Measurements from ENCODE around the gene METTL4. TPM values are rescaled to one million over a fixed set of nuclear protein-coding genes. Genes with fewer than 3 reads are reported as not detected.

Gene METTL4
- polyA plus RNA-seq, 2 of the 4 experiments (the other 2 are of a cell fraction) = 7.1 to 14.9 TPM

DNA sequence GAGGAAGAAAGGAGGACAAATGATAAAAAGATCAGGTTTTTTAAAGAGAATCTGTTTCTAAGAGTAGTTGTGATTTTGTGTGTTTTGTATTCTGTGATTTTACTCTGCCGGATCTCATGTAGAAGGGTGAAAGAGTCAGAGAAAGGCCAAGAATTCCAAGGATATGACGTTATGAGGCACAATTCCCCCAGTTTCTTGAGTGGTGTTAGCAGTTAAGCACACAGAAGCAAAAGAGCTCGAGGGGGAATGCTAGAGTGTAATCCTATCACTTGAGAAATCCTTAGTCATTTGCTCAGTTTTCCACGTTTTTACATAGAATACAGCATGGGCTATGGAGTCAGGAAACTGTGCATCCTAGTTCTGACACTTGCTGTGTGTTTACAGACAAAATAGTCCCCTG, 34.8 kb downstream of the METTL4 start:
- FAIRE-seq (no peak), ATAC-seq (peak in 1 of 2 experiments; percentile 51; a peak in 2 of 6 replicates), DNase-seq (ENCODE audit: low read depth in 1 of 2, low spot score in 1 of 2) (peak in 1 of 2 experiments; percentile 47)
- POLR2A ChIA-PET = no interaction called here
- CTCF ChIA-PET = interaction anchor here (1.5 kb wide), 1 partner anchor 11 kb away, joined by 3 read pairs; no protein-coding TSS in a partner anchor
- Histone ChIP-seq H3K4me3 (no peak overlapping the region), H3K27ac (peak overlapping the region in 1 of 2 experiments; percentile 21; a peak in 2 of 6 replicates), H3K9me3 (no peaks in the 10 kb centered on the region), H3K4me2 (peak overlapping the region; percentile 37; the same call in 2 of the 3 replicates), H3K4me1 (peaks cover 11% of the 10 kb centered on the region; the same call in 2 of the 3 replicates)
- 22% methylated on average over 4 of the region's 4 CpGs for WGBS (ENCODE audit: missing lambda C conversion rate)
- TF ChIP-seq SMC3 (IDR thresholded peaks at IDR 0.05) (no peak), TFCP2L1 (CRISPR knock-in tag; IDR thresholded peaks at IDR 0.05) (no peak), HDAC2 (IDR thresholded peaks at IDR 0.05) (no peak), ZSCAN20 (CRISPR knock-in tag; IDR thresholded peaks at IDR 0.05) (no peak), TP53 (CRISPR knock-in tag; IDR thresholded peaks at IDR 0.05) (no peak), ZNF302 (CRISPR knock-in tag; IDR thresholded peaks at IDR 0.05) (no peak), NR3C1 (IDR thresholded peaks at IDR 0.05) (no peak)
- TF ChIP-seq, protein P1, sequence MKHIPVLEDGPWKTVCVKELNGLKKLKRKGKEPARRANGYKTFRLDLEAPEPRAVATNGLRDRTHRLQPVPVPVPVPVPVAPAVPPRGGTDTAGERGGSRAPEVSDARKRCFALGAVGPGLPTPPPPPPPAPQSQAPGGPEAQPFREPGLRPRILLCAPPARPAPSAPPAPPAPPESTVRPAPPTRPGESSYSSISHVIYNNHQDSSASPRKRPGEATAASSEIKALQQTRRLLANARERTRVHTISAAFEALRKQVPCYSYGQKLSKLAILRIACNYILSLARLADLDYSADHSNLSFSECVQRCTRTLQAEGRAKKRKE (CRISPR knock-in tag; IDR thresholded peaks at IDR 0.05; ENCODE audit: low read depth) = no peak
- TF ChIP-seq, protein P2, sequence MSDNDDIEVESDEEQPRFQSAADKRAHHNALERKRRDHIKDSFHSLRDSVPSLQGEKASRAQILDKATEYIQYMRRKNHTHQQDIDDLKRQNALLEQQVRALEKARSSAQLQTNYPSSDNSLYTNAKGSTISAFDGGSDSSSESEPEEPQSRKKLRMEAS (IDR thresholded peaks at IDR 0.05) = no peak

DNA sequence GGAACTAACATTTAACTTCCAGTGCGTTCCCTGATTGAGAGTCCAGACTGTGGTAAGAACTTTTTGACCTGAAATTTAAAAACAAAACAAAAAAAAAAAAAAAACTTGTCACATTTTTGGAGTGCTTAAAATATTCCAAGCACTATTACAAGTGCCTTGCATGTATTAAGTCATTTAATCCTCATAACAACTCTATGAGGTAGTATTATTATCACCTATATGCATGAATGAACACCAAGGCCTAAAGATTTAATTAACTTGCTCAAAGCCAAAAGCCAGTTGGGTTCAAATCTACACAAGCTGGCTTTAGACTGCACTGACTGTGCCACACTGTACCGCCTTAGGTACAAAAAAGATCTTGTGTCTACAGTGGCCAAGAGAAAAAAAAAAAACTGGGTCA, 35.2 kb downstream of the METTL4 start:
- H3K27ac ChIP-seq = peak overlapping the region in 1 of 2 experiments; percentile 21; a peak in 1 of 6 replicates
- ChIA-PET POLR2A (no interaction called here), CTCF (no interaction called here)
- no peak for ATAC-seq
- no peak overlapping the region for H3K4me3 ChIP-seq
- TF ChIP-seq POLR2A (IDR thresholded peaks at IDR 0.05; ENCODE audit: low read length) (no peak), EHF (CRISPR knock-in tag; IDR thresholded peaks at IDR 0.05) (no peak), RCOR1 (IDR thresholded peaks at IDR 0.05; ENCODE audit: low read depth, low read length) (no peak), KDM1A (IDR thresholded peaks at IDR 0.05; ENCODE audit: low read depth) (no peak), FOSL2 (IDR thresholded peaks at IDR 0.05) (no peak), FOSL2 (CRISPR knock-in tag; IDR thresholded peaks at IDR 0.05) (no peak), ZSCAN20 (CRISPR knock-in tag; IDR thresholded peaks at IDR 0.05) (no peak), NPAS2 (CRISPR knock-in tag; IDR thresholded peaks at IDR 0.05; ENCODE audit: borderline replicate concordance) (no peak), TP53 (CRISPR knock-in tag; IDR thresholded peaks at IDR 0.05) (no peak), PHF8 (IDR thresholded peaks at IDR 0.05; ENCODE audit: borderline replicate concordance, low read depth) (no peak), TFCP2L1 (CRISPR knock-in tag; IDR thresholded peaks at IDR 0.05) (no peak), GATA3 (IDR thresholded peaks at IDR 0.05; ENCODE audit: borderline replicate concordance) (no peak)
- TF ChIP-seq, protein P2 (IDR thresholded peaks at IDR 0.05) = no peak
- TF ChIP-seq, protein P3, sequence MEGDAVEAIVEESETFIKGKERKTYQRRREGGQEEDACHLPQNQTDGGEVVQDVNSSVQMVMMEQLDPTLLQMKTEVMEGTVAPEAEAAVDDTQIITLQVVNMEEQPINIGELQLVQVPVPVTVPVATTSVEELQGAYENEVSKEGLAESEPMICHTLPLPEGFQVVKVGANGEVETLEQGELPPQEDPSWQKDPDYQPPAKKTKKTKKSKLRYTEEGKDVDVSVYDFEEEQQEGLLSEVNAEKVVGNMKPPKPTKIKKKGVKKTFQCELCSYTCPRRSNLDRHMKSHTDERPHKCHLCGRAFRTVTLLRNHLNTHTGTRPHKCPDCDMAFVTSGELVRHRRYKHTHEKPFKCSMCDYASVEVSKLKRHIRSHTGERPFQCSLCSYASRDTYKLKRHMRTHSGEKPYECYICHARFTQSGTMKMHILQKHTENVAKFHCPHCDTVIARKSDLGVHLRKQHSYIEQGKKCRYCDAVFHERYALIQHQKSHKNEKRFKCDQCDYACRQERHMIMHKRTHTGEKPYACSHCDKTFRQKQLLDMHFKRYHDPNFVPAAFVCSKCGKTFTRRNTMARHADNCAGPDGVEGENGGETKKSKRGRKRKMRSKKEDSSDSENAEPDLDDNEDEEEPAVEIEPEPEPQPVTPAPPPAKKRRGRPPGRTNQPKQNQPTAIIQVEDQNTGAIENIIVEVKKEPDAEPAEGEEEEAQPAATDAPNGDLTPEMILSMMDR (IDR thresholded peaks at IDR 0.05) = no peak
- TF ChIP-seq, protein P4, sequence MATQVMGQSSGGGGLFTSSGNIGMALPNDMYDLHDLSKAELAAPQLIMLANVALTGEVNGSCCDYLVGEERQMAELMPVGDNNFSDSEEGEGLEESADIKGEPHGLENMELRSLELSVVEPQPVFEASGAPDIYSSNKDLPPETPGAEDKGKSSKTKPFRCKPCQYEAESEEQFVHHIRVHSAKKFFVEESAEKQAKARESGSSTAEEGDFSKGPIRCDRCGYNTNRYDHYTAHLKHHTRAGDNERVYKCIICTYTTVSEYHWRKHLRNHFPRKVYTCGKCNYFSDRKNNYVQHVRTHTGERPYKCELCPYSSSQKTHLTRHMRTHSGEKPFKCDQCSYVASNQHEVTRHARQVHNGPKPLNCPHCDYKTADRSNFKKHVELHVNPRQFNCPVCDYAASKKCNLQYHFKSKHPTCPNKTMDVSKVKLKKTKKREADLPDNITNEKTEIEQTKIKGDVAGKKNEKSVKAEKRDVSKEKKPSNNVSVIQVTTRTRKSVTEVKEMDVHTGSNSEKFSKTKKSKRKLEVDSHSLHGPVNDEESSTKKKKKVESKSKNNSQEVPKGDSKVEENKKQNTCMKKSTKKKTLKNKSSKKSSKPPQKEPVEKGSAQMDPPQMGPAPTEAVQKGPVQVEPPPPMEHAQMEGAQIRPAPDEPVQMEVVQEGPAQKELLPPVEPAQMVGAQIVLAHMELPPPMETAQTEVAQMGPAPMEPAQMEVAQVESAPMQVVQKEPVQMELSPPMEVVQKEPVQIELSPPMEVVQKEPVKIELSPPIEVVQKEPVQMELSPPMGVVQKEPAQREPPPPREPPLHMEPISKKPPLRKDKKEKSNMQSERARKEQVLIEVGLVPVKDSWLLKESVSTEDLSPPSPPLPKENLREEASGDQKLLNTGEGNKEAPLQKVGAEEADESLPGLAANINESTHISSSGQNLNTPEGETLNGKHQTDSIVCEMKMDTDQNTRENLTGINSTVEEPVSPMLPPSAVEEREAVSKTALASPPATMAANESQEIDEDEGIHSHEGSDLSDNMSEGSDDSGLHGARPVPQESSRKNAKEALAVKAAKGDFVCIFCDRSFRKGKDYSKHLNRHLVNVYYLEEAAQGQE (IDR thresholded peaks at IDR 0.05) = no peak
- TF ChIP-seq, protein P5, sequence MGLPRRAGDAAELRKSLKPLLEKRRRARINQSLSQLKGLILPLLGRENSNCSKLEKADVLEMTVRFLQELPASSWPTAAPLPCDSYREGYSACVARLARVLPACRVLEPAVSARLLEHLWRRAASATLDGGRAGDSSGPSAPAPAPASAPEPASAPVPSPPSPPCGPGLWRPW (IDR thresholded peaks at IDR 0.05) = no peak
- TF ChIP-seq, protein P6, sequence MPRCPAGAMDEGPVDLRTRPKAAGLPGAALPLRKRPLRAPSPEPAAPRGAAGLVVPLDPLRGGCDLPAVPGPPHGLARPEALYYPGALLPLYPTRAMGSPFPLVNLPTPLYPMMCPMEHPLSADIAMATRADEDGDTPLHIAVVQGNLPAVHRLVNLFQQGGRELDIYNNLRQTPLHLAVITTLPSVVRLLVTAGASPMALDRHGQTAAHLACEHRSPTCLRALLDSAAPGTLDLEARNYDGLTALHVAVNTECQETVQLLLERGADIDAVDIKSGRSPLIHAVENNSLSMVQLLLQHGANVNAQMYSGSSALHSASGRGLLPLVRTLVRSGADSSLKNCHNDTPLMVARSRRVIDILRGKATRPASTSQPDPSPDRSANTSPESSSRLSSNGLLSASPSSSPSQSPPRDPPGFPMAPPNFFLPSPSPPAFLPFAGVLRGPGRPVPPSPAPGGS (IDR thresholded peaks at IDR 0.05) = no peak
- no peaks in the 10 kb centered on the region for H3K9me3 ChIP-seq
- no peak for FAIRE-seq
- 50% methylated on average over 2 of the region's 2 CpGs for WGBS (ENCODE audit: missing lambda C conversion rate)
- peaks cover 11% of the 10 kb centered on the region; the same call in 2 of the 3 replicates for H3K4me1 ChIP-seq
- peak overlapping the region; percentile 37; the same call in 2 of the 3 replicates for H3K4me2 ChIP-seq
- DNase-seq (ENCODE audit: low read depth in 1 of 2, low spot score in 1 of 2) = no peak

Data from A549 (cell line).